ENCODE data around the gene OGDH.

Gene OGDH

DNA sequence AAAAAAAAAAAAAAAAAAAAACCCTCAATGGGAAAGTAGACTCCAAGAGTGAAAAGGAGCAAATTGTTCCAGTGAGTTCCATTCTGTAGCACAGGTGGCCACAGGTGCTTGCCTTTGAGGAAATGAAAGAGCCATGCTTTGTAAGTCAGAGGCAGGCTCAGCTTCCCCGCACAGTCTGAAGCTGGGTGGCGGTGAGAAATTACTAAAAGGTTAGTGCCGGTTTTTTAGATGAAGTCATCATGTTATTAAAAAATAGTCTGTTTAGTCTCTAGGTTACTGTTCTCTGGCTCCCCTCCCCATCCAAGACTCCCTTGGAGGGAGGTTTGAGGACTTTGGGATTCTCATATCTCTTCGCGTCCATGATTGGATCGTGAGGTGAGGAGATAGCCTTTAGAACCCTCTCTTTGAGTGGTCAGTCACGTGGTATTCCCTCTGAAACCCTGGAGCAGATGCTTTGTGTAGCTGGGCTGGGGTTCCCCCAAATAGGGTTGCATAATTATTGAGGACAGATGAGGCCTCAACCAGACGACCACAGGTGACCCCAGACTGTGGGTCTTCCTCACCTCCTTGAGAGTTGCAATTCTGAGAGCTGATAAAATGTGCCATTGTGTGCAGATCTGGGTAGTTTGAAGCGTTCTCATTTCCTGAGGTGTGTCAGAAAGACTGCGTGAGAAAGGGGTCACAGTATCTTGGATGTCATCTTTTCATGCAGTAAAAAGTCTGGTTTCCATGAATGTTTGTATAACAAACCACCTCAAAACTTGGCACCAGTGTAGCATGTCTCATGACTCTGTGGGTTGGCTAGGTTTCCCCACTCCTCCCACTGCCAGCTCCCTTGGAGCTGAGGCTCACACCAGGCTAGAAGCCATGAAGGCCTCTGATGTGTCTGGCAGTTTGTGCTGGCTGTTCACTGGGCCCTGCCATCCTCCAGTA is 27.1 kb downstream of the OGDH start:
- TF ChIP-seq ISL1 (CRISPR knock-in tag; IDR thresholded peaks at IDR 0.05), result no peak
- 0 out of 2 replicates have a peak, but pooled peaks have one; percentile 9 for TF ChIP-seq ZFP3 (CRISPR knock-in tag; IDR thresholded peaks at IDR 0.05)
- no peak for TF ChIP-seq TCF4 (CRISPR knock-in tag; IDR thresholded peaks at IDR 0.05; ENCODE audit: borderline replicate concordance)
- TF ChIP-seq ZFP30 (CRISPR knock-in tag; IDR thresholded peaks at IDR 0.05), result no peak
- TF ChIP-seq ZC3H10 (CRISPR knock-in tag; IDR thresholded peaks at IDR 0.05), result no peak
- no peak for TF ChIP-seq ZNF70 (CRISPR knock-in tag; IDR thresholded peaks at IDR 0.05)
- peak; percentile 80 for ATAC-seq

- TF ChIP-seq TCF4 (CRISPR knock-in tag; IDR thresholded peaks at IDR 0.05; ENCODE audit: borderline replicate concordance) (no peak), CSDC2 (CRISPR knock-in tag; IDR thresholded peaks at IDR 0.05) (no peak), PPARA (CRISPR knock-in tag; IDR thresholded peaks at IDR 0.05; ENCODE audit: borderline replicate concordance) (no peak), TOX (CRISPR knock-in tag; IDR thresholded peaks at IDR 0.05; ENCODE audit: borderline replicate concordance) (no peak), GLIS3 (CRISPR knock-in tag; IDR thresholded peaks at IDR 0.05) (no peak), BACH2 (CRISPR knock-in tag; IDR thresholded peaks at IDR 0.05; ENCODE audit: borderline replicate concordance) (no peak), TSHZ2 (CRISPR knock-in tag; IDR thresholded peaks at IDR 0.05) (no peak), ZC3H10 (CRISPR knock-in tag; IDR thresholded peaks at IDR 0.05) (no peak), OSR1 (CRISPR knock-in tag; IDR thresholded peaks at IDR 0.05) (no peak), SNAI2 (CRISPR knock-in tag; IDR thresholded peaks at IDR 0.05) (no peak)
- TF ChIP-seq, protein P1, sequence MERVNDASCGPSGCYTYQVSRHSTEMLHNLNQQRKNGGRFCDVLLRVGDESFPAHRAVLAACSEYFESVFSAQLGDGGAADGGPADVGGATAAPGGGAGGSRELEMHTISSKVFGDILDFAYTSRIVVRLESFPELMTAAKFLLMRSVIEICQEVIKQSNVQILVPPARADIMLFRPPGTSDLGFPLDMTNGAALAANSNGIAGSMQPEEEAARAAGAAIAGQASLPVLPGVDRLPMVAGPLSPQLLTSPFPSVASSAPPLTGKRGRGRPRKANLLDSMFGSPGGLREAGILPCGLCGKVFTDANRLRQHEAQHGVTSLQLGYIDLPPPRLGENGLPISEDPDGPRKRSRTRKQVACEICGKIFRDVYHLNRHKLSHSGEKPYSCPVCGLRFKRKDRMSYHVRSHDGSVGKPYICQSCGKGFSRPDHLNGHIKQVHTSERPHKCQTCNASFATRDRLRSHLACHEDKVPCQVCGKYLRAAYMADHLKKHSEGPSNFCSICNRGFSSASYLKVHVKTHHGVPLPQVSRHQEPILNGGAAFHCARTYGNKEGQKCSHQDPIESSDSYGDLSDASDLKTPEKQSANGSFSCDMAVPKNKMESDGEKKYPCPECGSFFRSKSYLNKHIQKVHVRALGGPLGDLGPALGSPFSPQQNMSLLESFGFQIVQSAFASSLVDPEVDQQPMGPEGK (CRISPR knock-in tag; IDR thresholded peaks at IDR 0.05; ENCODE audit: borderline replicate concordance), result no peak
- TF ChIP-seq, protein P2, sequence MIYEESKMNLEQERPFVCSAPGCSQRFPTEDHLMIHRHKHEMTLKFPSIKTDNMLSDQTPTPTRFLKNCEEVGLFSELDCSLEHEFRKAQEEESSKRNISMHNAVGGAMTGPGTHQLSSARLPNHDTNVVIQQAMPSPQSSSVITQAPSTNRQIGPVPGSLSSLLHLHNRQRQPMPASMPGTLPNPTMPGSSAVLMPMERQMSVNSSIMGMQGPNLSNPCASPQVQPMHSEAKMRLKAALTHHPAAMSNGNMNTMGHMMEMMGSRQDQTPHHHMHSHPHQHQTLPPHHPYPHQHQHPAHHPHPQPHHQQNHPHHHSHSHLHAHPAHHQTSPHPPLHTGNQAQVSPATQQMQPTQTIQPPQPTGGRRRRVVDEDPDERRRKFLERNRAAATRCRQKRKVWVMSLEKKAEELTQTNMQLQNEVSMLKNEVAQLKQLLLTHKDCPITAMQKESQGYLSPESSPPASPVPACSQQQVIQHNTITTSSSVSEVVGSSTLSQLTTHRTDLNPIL (CRISPR knock-in tag; IDR thresholded peaks at IDR 0.05; ENCODE audit: low read depth), result no peak
Observed at GRCh38 chr7:44634187-44634838, 27.9 kb downstream of the OGDH start.

DNA sequence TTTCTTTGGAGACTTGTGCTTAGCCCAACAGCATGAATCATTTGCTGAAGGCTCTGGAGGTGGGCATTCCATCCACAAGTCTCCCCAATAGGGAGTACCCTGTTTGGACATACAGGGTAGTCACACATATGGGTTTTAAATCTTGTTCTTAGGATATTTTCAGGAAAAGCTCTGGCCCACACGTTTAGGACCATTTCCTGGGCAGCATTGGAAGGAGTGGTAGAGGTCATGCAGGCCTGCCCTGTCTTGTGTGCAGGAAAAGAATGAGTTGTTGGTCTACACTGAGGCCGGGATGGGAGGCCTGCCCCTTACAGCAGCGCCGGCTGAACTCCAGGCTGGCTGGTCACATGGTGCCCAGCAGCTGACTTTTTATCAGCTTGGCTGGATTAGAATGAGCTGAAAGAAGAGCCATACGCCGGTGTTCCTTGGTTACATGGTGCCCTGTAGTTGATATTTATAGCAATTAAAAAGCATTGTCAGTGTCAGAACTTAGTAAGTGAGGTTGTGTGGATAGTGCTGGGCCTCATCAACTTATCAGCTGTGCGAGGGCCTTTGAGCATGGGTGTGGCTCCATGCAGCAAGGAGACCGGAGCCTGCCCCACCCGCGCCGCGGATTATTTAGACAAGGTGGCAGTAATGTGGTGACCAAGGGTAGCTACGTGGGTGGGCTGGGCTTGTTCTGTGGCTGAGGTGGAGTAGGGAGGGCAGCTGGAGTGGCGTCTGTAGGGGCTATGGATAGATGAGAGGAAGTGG is 28.6 kb downstream of the OGDH start:
- no peak for ATAC-seq
- TF ChIP-seq ZFP3 (CRISPR knock-in tag; IDR thresholded peaks at IDR 0.05) (no peak), PPARA (CRISPR knock-in tag; IDR thresholded peaks at IDR 0.05; ENCODE audit: borderline replicate concordance) (no peak), TOX (CRISPR knock-in tag; IDR thresholded peaks at IDR 0.05; ENCODE audit: borderline replicate concordance) (no peak), ZNF70 (CRISPR knock-in tag; IDR thresholded peaks at IDR 0.05) (no peak), TSHZ2 (CRISPR knock-in tag; IDR thresholded peaks at IDR 0.05) (no peak), ISL1 (CRISPR knock-in tag; IDR thresholded peaks at IDR 0.05) (no peak), OSR1 (CRISPR knock-in tag; IDR thresholded peaks at IDR 0.05) (no peak), GLIS3 (CRISPR knock-in tag; IDR thresholded peaks at IDR 0.05) (no peak), RARB (CRISPR knock-in tag; IDR thresholded peaks at IDR 0.05) (no peak), SNAI2 (CRISPR knock-in tag; IDR thresholded peaks at IDR 0.05) (no peak), ESRRG (CRISPR knock-in tag; IDR thresholded peaks at IDR 0.05) (no peak)
- TF ChIP-seq, protein P3, sequence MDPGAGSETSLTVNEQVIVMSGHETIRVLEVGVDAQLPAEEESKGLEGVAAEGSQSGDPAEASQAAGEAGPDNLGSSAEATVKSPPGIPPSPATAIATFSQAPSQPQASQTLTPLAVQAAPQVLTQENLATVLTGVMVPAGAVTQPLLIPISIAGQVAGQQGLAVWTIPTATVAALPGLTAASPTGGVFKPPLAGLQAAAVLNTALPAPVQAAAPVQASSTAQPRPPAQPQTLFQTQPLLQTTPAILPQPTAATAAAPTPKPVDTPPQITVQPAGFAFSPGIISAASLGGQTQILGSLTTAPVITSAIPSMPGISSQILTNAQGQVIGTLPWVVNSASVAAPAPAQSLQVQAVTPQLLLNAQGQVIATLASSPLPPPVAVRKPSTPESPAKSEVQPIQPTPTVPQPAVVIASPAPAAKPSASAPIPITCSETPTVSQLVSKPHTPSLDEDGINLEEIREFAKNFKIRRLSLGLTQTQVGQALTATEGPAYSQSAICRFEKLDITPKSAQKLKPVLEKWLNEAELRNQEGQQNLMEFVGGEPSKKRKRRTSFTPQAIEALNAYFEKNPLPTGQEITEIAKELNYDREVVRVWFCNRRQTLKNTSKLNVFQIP (CRISPR knock-in tag; IDR thresholded peaks at IDR 0.05; ENCODE audit: borderline replicate concordance, low read depth), result no peak
- TF ChIP-seq, protein P1 (CRISPR knock-in tag; IDR thresholded peaks at IDR 0.05; ENCODE audit: borderline replicate concordance), result no peak
- TF ChIP-seq, protein P2 (CRISPR knock-in tag; IDR thresholded peaks at IDR 0.05; ENCODE audit: low read depth), result no peak

More at GRCh38 chr7:44634187-44634838, 27.9 kb downstream of the OGDH start:
- ATAC-seq, result no peak; the same call in 2 of the 3 replicates
